ENCODE data around the gene ZNF821. TPM values are rescaled to one million over a fixed set of nuclear protein-coding genes. Genes with fewer than 3 reads are reported as not detected.
"Not testable (repeated sequence)": the region's sequence is repeated elsewhere in the genome, so short reads cannot be mapped to it uniquely, and the experiment has no call there.

Gene ZNF821
- total and polyA plus RNA-seq, 7 donors, result 0.87 to 6.1 (median 3.9) TPM

GRCh38 chr16:71873199-71873598, 10.8 kb downstream of the ZNF821 start:
- no peaks in the 10 kb centered on the region for H3K4me1 ChIP-seq
- DNase-seq (no peak), ATAC-seq (no peak)
- no peaks in the 10 kb centered on the region for H3K9me3 ChIP-seq
- no peak overlapping the region for H3K4me3 ChIP-seq
- no peaks in the 10 kb centered on the region for H3K27me3 ChIP-seq (ENCODE audit: insufficient read depth in 3 of 3, low read length in 2 of 3)
- no peak for TF ChIP-seq CTCF (IDR thresholded peaks at IDR 0.05)
- no peak overlapping the region for H3K27ac ChIP-seq
- intact Hi-C loops (cut with DNase I), result no loop called here
- H3K36me3 ChIP-seq (ENCODE audit: insufficient read depth in 1 of 2, low read depth in 1 of 2), result peaks cover 0 to 64% of the 10 kb centered on the region in 2 donors
- WGBS, 3 donors, result 88 to 95% (median 88%) methylated on average over 4 of the region's 4 CpGs

GRCh38 chr16:71870818-71871217, 13.2 kb downstream of the ZNF821 start:
- 98 to 99% (median 98%) methylated on average over 2 of the region's 2 CpGs for WGBS, 3 donors
- no peak for ATAC-seq
- DNase-seq, result no peak
- Histone ChIP-seq H3K9me3 (no peaks in the 10 kb centered on the region), H3K36me3 (ENCODE audit: insufficient read depth in 1 of 2, low read depth in 1 of 2) (peaks cover 0 to 52% of the 10 kb centered on the region in 2 donors), H3K27me3 (ENCODE audit: insufficient read depth in 3 of 3, low read length in 2 of 3) (no peaks in the 10 kb centered on the region), H3K4me1 (no peaks in the 10 kb centered on the region), H3K4me3 (no peak overlapping the region), H3K27ac (no peak overlapping the region)
- intact Hi-C loops (cut with DNase I), result no loop called here
- TF ChIP-seq CTCF (IDR thresholded peaks at IDR 0.05), result no peak

GRCh38 chr16:71869089-71869488, 14.9 kb downstream of the ZNF821 start:
- no peak overlapping the region for H3K4me3 ChIP-seq
- 94 to 100% (median 97%) methylated on average over 1 of the region's 1 CpG for WGBS, 3 donors
- H3K27me3 ChIP-seq (ENCODE audit: insufficient read depth in 3 of 3, low read length in 2 of 3), result no peaks in the 10 kb centered on the region
- no peak for DNase-seq
- no peaks in the 10 kb centered on the region for H3K4me1 ChIP-seq
- H3K9me3 ChIP-seq, result no peaks in the 10 kb centered on the region
- no peak for ATAC-seq
- no peak overlapping the region for H3K27ac ChIP-seq
- H3K36me3 ChIP-seq (ENCODE audit: insufficient read depth in 1 of 2, low read depth in 1 of 2), result peaks cover 0 to 47% of the 10 kb centered on the region in 2 donors
- intact Hi-C loops (cut with DNase I), result no loop called here
- TF ChIP-seq CTCF (IDR thresholded peaks at IDR 0.05), result no peak

- 94 to 100% (median 96%) methylated on average over 3 of the region's 3 CpGs for WGBS, 3 donors
- no peaks in the 10 kb centered on the region for H3K9me3 ChIP-seq
- ATAC-seq (peak in 3 of 4 donors; percentile 61 to 79 (median 61)), DNase-seq (no peak)
- no peak overlapping the region for H3K27ac ChIP-seq
- H3K4me1 ChIP-seq, result no peaks in the 10 kb centered on the region
- H3K27me3 ChIP-seq (ENCODE audit: insufficient read depth in 3 of 3, low read length in 2 of 3), result no peaks in the 10 kb centered on the region
- H3K36me3 ChIP-seq (ENCODE audit: insufficient read depth in 1 of 2, low read depth in 1 of 2), result peaks cover 0 to 52% of the 10 kb centered on the region in 2 donors
- H3K4me3 ChIP-seq, result no peak overlapping the region
- no peak for TF ChIP-seq CTCF (IDR thresholded peaks at IDR 0.05)
- intact Hi-C loops (cut with DNase I), result no loop called here
Measured at GRCh38 chr16:71867939-71868338, 16.0 kb downstream of the ZNF821 start.

- H3K4me1 ChIP-seq; H3K9me3 ChIP-seq; ATAC-seq; H3K4me3 ChIP-seq; H3K27ac ChIP-seq; intact Hi-C loops (cut with DNase I); DNase-seq; H3K27me3 ChIP-seq (ENCODE audit: insufficient read depth in 3 of 3, low read length in 2 of 3): not testable (repeated sequence)
- WGBS, 3 donors, result 91 to 96% (median 94%) methylated on average over 6 of the region's 6 CpGs
- H3K36me3 ChIP-seq (ENCODE audit: insufficient read depth in 1 of 2, low read depth in 1 of 2), result peaks cover 0 to 60% of the 10 kb centered on the region in 2 donors
Measured at GRCh38 chr16:71867175-71867574, 16.8 kb downstream of the ZNF821 start.
